Muscle layer of colon (tissue), 2 donors: ENCODE data around the gene PRKAG2.
A peak's percentile ranks its signal among the peaks of the same experiment; 100 is the strongest.

Experiments used
- H3K27ac ChIP-seq: one replicate; pipeline ENCODE4 v1.7.0; 2013; ENCODE audit warnings: low read depth, mild to moderate bottlenecking, low read length, moderate library complexity
- H3K27me3 ChIP-seq, 2 donors: one replicate each; pipeline ENCODE4 v1.7.0; 2013; ENCODE audit warnings: low read length in 2 of 2, mild to moderate bottlenecking in 2 of 2; ENCODE audit not compliant: insufficient read depth in 2 of 2, control insufficient read depth in 1 of 2
- H3K36me3 ChIP-seq: one replicate; pipeline ENCODE4 v1.7.0; 2013; ENCODE audit warnings: mild to moderate bottlenecking, low read length; ENCODE audit not compliant: insufficient read depth
- H3K4me1 ChIP-seq: one replicate; pipeline ENCODE4 v1.7.0; 2013; ENCODE audit warnings: mild to moderate bottlenecking, low read length; ENCODE audit not compliant: insufficient read depth
- H3K4me3 ChIP-seq, 2 donors: one replicate each; pipeline ENCODE4 v1.7.0; 2013; ENCODE audit warnings: low read length in 2 of 2, low read depth in 1 of 2, mild to moderate bottlenecking in 1 of 2, moderate library complexity in 1 of 2
- H3K9ac ChIP-seq: one replicate; pipeline ENCODE4 v1.7.0; 2013; ENCODE audit warnings: low read length
- H3K9me3 ChIP-seq: one replicate; pipeline ENCODE4 v1.7.0; 2013; ENCODE audit warnings: mild to moderate bottlenecking, low read length
- donor health status: abdominal sarcoma.
- donor health status: Adenocarcinoma of cecum.

The PRKAG2 gene

GRCh38 chr7:151824373-151824933 lies 52.5 kb downstream of the PRKAG2 start:
- H3K9ac ChIP-seq: no peak overlapping the region
- H3K9me3 ChIP-seq: no peaks in the 10 kb centered on the region
- H3K27ac ChIP-seq: peak overlapping the region; percentile 63
- no peaks in the 10 kb centered on the region for H3K36me3 ChIP-seq
- peaks cover 11% of the 10 kb centered on the region for H3K4me1 ChIP-seq
- peak overlapping the region; percentile 27 to 41 for H3K4me3 ChIP-seq
- H3K27me3 ChIP-seq: no peaks in the 10 kb centered on the region

- Histone ChIP-seq H3K4me3 (peak overlapping the region; percentile 27 to 41), H3K27ac (peak overlapping the region; percentile 63), H3K9me3 (no peaks in the 10 kb centered on the region), H3K9ac (no peak overlapping the region), H3K27me3 (no peaks in the 10 kb centered on the region), H3K36me3 (no peaks in the 10 kb centered on the region), H3K4me1 (peaks cover 11% of the 10 kb centered on the region)
Observed at GRCh38 chr7:151823566-151824372, 53.1 kb downstream of the PRKAG2 start.

DNA sequence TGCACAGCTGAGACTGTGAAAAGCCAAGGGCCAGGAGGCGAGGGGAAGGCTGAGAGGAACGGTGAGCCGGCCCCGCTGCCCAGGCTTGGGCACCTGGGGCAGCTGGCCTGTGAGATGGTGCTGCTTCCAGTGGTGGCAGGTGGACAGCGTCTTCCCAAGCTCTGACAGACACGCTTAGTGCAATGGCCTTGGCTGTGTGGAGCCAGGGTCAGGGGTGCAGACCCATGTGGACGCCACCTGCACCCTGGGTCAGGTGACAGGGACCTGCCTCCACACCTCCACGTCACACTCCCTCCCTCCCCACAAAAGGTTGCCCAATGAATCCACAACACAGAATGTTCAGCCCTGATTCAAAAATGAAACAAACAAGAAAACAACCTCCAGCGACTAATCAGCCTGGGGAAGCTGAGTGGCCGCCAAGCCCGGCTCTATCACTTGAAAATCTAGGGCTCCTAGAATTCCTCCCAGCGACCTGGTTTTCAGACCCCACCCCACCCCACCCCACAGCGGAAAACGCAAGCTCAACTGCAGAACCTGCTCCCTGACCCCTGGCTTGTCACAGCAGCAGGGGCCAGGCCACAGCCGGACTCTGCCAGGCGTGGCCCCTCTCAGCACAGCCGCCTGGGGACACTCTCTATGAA lies 54.3 kb downstream of the PRKAG2 start:
- H3K4me3 ChIP-seq: no peak overlapping the region

DNA sequence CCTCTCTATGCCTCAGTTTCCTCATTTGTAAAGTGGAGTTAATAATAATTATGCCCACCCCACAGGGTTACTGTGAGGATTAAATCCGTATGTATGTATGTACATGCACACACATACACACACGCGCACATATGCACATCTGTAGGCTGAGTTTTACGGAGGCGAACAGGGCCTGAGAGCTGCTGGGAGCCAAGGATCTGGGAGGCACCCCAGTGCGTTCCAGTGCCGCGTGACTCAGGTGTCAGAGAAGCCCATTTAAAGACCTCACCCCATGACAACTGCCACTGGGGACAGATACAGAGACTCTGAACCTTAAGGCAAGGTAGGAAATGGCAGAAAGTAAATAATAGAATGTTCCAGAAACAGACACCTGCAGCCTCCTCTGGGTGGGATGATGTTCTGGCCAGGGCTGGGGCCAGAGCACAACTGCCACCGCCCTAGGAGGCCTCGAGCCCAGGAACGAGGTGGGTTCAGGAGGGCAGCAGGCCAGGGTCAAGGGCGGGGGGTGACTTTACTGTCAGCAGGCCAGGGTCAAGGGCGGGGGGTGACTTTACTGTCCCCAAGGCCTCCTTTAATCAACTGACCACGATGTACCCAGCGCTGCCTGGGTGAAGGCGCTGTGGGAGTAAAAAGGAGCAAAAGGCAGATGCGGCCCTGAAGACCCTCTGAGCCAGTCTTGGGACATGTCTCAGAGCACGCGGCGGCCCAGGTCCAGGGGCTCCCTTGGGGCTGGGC lies 54.9 kb downstream of the PRKAG2 start:
- Histone ChIP-seq H3K9me3 (no peaks in the 10 kb centered on the region), H3K9ac (no peak overlapping the region), H3K36me3 (no peaks in the 10 kb centered on the region), H3K4me1 (peaks cover 11% of the 10 kb centered on the region), H3K27ac (no peak overlapping the region), H3K27me3 (no peaks in the 10 kb centered on the region), H3K4me3 (no peak overlapping the region)

More for the DNA sequence above, 54.3 kb downstream of the PRKAG2 start:
- no peaks in the 10 kb centered on the region for H3K27me3 ChIP-seq
- H3K36me3 ChIP-seq: no peaks in the 10 kb centered on the region
- H3K4me1 ChIP-seq: peaks cover 11% of the 10 kb centered on the region
- H3K9me3 ChIP-seq: no peaks in the 10 kb centered on the region
- no peak overlapping the region for H3K27ac ChIP-seq
- H3K9ac ChIP-seq: no peak overlapping the region

- H3K36me3 ChIP-seq: no peaks in the 10 kb centered on the region
- no peak overlapping the region for H3K27ac ChIP-seq
- H3K9me3 ChIP-seq: no peaks in the 10 kb centered on the region
- no peaks in the 10 kb centered on the region for H3K27me3 ChIP-seq
- H3K9ac ChIP-seq: no peak overlapping the region
- H3K4me1 ChIP-seq: peaks cover 11% of the 10 kb centered on the region
- H3K4me3 ChIP-seq: no peak overlapping the region
Observed at GRCh38 chr7:151821226-151821625, 55.7 kb downstream of the PRKAG2 start.

- Histone ChIP-seq H3K27ac (no peak overlapping the region), H3K9ac (no peak overlapping the region), H3K36me3 (no peaks in the 10 kb centered on the region), H3K27me3 (no peaks in the 10 kb centered on the region), H3K4me3 (no peak overlapping the region), H3K4me1 (peaks cover 9% of the 10 kb centered on the region), H3K9me3 (no peaks in the 10 kb centered on the region)
Observed at GRCh38 chr7:151820491-151821105, 56.3 kb downstream of the PRKAG2 start.

DNA sequence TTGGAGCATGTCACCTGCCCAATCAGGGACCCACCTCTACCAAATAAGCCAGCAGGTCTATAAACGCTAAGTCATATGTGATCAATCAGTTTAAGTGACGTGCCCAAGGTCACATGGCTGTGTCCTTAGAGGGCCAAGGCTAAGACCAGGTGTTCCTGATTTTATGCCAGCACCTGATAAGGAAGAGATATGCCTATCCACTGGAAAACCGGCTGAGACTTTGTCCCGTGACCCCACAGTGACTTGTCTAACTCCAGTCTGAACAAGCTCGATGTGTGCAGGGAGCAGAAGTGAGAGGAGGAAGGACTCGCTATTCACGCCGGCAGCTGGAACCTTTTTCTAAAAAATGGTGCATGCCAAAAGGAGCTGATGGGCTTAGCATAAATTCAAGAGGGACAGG lies 57.0 kb downstream of the PRKAG2 start:
- H3K9ac ChIP-seq: no peak overlapping the region
- H3K9me3 ChIP-seq: no peaks in the 10 kb centered on the region
- H3K27ac ChIP-seq: no peak overlapping the region
- no peaks in the 10 kb centered on the region for H3K27me3 ChIP-seq
- no peaks in the 10 kb centered on the region for H3K36me3 ChIP-seq
- H3K4me1 ChIP-seq: peaks cover 4% of the 10 kb centered on the region
- no peak overlapping the region for H3K4me3 ChIP-seq

DNA sequence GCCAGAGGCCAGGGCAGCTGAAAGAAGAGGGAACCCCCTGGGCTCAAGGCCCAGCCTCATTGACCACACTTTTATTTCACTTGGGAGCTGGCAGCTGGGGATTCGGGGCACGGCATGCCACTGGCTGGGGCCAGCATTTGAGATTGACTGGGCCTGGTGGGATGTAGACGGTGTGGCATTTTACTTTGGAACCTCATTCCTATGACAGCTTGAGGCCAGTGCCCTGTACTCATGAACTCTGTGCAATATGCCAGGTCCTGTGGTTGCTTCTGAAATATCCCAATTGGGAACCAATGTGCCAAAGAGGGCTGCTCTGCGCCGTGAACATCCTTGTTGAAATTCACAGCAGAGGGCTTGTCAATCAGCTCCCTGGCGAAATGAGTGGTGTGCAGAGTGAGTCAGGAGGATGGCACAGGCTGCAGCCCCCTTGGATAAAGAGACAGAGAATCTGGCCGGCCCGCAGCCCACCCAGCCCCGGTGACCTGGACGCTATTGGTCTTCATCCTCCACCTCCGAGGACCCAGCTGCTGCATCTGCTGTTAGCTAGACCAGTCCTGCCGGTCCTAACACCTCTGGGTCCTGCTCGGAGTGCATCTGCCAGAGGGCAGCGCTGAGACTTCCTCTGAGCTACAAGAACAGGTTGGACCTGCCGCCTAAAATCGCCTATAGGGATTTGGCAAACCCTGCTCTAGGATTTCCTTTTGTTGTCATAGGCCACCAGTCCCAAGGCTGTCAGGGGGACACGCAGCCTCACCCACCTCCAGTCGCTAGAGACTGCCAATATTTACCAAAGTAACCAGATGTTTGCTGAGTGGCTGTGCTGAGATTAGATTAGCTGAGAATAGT lies 58.0 kb downstream of the PRKAG2 start:
- H3K27ac ChIP-seq: no peak overlapping the region
- H3K4me1 ChIP-seq: no peaks in the 10 kb centered on the region
- no peak overlapping the region for H3K9ac ChIP-seq
- H3K36me3 ChIP-seq: no peaks in the 10 kb centered on the region
- no peaks in the 10 kb centered on the region for H3K27me3 ChIP-seq
- no peak overlapping the region for H3K4me3 ChIP-seq
- H3K9me3 ChIP-seq: no peaks in the 10 kb centered on the region

GRCh38 chr7:151817981-151818673 lies 58.8 kb downstream of the PRKAG2 start:
- no peaks in the 10 kb centered on the region for H3K27me3 ChIP-seq
- H3K27ac ChIP-seq: no peak overlapping the region
- H3K9me3 ChIP-seq: no peaks in the 10 kb centered on the region
- H3K4me1 ChIP-seq: no peaks in the 10 kb centered on the region
- no peaks in the 10 kb centered on the region for H3K36me3 ChIP-seq
- H3K4me3 ChIP-seq: no peak overlapping the region
- no peak overlapping the region for H3K9ac ChIP-seq

DNA sequence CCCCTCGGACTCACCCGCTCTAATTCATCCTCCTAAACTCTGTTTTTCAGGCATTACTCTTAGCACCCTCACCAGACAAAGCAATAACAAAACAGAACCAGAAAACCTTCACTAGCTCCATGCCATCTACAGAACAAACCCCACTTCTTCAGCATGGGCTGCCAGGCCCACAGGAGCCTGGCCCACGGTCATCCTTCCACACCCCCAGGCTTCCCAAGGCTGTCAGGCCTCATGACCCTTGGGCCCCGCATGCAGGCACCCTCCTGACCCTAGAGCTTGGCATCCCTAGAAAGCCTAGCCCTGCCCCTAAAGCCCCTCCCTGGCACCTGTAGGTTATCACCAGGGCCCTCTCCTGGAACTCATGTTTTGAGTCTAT lies 59.6 kb downstream of the PRKAG2 start:
- Histone ChIP-seq H3K27me3 (no peaks in the 10 kb centered on the region), H3K9ac (no peak overlapping the region), H3K36me3 (no peaks in the 10 kb centered on the region), H3K4me1 (no peaks in the 10 kb centered on the region), H3K9me3 (no peaks in the 10 kb centered on the region), H3K27ac (no peak overlapping the region), H3K4me3 (no peak overlapping the region)
